Smooth muscle cell (in vitro differentiated cells): Measurements from ENCODE around the gene KCNJ5. TPM values are rescaled to one million over a fixed set of nuclear protein-coding genes. Genes with fewer than 3 reads are reported as not detected.

Experiments used
- DNase-seq: peaks from one replicate; lab custom pipeline; 2025; ENCODE audit not compliant: unreplicated experiment; lab: John Stamatoyannopoulos, UW
- H2AFZ ChIP-seq: fragments of 200-600 bp; sonication (generic); 2 replicates; pipeline ENCODE4 v1.6.0; 2016; ENCODE audit warnings: antibody characterized with exemption, low read depth, mild to moderate bottlenecking
- H3F3A ChIP-seq: fragments of 200-600 bp; sonication (generic); 2 replicates; pipeline ENCODE4 v1.6.0; 2017; ENCODE audit warnings: antibody characterized with exemption, low read depth
- H3K27ac ChIP-seq: fragments of 200-600 bp; sonication (generic); 2 replicates; pipeline ENCODE4 v1.5.1; 2016; ENCODE audit warnings: low read depth, mild to moderate bottlenecking
- H3K27me3 ChIP-seq: fragments of 200-600 bp; sonication (generic); 2 replicates; pipeline ENCODE4 v1.6.1; 2016; ENCODE audit warnings: low read depth, mild to moderate bottlenecking
- H3K36me3 ChIP-seq: fragments of 200-600 bp; sonication (generic); 2 replicates; pipeline ENCODE4 v1.5.1; 2016; ENCODE audit warnings: low read depth
- H3K4me1 ChIP-seq: fragments of 200-600 bp; sonication (generic); 2 replicates; pipeline ENCODE4 v1.5.1; 2016; ENCODE audit warnings: low read depth
- H3K4me2 ChIP-seq: fragments of 200-600 bp; sonication (generic); 2 replicates; pipeline ENCODE4 v1.6.0; 2016; ENCODE audit warnings: mild to moderate bottlenecking
- H3K4me3 ChIP-seq: fragments of 200-600 bp; sonication (generic); 2 replicates; pipeline ENCODE4 v1.5.1; 2016; ENCODE audit warnings: mild to moderate bottlenecking
- H3K79me2 ChIP-seq: fragments of 200-600 bp; sonication (generic); 2 replicates; pipeline ENCODE4 v1.6.0; 2016; ENCODE audit warnings: low read depth, mild to moderate bottlenecking
- H3K9ac ChIP-seq: fragments of 200-600 bp; sonication (generic); 2 replicates; pipeline ENCODE4 v1.6.0; 2016; ENCODE audit warnings: low read depth
- H3K9me3 ChIP-seq: fragments of 200-600 bp; sonication (generic); replicated peaks from 2 replicates; pipeline ENCODE4 v1.5.1; 2016; ENCODE audit warnings: low read depth
- H4K20me1 ChIP-seq: fragments of 200-600 bp; sonication (generic); 2 replicates; pipeline ENCODE4 v1.6.0; 2016; ENCODE audit warnings: low read depth
- CTCF ChIP-seq: fragments of 200-600 bp; sonication (generic); IDR thresholded peaks from 2 replicates; pipeline ENCODE4 v1.5.1; 2017; ENCODE audit warnings: borderline replicate concordance, mild to moderate bottlenecking, antibody characterized with exemption; ENCODE audit not compliant: insufficient read depth, poor library complexity, severe bottlenecking
- WGBS: methylation state at CpG from one replicate; pipeline ENCODE4 v1.1.7; 2016; ENCODE audit warnings: low lambda C conversion rate; 5-methylcytosine and 5-hydroxymethylcytosine counted together
- polyA plus RNA-seq: library from polyadenylated mRNA; unstranded; fragments of >200 nt; fragmentation: Nextera tagmentation; extraction: Ambion mirVana; gene quantifications from 2 replicates; pipeline ENCODE4 v1.2.1, GENCODE V29; 2016
- total RNA-seq: library from RNA; depleted of rRNA; stranded (reverse); fragments of >200 nt; gene quantifications from 2 replicates; pipeline ENCODE4 v1.2.3, GENCODE V29; 2014

The KCNJ5 gene
- total and polyA plus RNA-seq, 2 experiments from 2014 or later, result 0.11 TPM; not detected in 1

DNA sequence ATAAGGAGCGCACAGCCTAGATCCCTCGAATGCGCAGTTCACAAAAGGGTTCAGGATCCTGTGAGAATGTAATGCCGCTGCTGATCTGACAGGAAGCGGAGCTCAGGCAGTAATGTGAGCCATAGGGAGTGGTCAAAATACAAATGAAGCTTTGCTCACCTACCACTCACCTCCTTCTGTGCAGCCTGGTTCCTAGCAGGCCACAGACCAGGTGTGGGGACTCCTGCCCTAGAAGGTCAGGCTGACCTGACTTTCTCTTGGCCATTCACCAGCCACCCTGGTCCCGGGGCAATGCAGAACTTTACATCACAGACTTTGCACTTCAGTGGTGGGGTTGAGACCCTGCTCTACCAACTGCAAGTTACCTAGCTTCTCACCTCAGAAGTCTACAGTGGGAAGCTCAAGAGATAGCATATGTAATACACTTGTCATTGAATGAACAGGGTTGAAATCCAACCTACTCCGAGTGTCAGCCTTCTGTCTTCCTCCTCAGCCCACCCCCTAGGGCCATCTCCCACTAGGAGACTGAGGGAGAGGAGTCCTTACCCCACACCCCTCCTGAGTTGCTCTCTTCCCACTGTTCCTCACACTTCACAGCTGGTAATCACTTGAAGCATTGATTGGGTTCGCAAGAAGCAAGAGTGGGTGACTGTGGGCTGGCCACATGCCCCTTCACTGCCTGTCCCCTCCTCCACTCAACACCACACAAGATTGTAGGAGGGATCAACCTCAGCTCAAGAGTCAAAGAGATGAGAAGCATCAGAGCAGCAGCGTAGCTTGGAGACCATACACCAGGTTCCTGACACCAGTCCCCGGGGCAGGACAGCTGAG lies 22.1 kb upstream of the KCNJ5 start:
- no peak overlapping the region for H2AFZ ChIP-seq
- H3F3A ChIP-seq, result no peaks in the 10 kb centered on the region
- no peaks in the 10 kb centered on the region for H3K79me2 ChIP-seq
- no peaks in the 10 kb centered on the region for H3K4me1 ChIP-seq
- no peaks in the 10 kb centered on the region for H4K20me1 ChIP-seq
- no peaks in the 10 kb centered on the region for H3K36me3 ChIP-seq
- no peak for TF ChIP-seq CTCF
- H3K9ac ChIP-seq, result no peak overlapping the region
- H3K4me3 ChIP-seq, result no peak overlapping the region
- no peaks in the 10 kb centered on the region for H3K9me3 ChIP-seq
- WGBS, result 97% methylated on average over 10 of the region's 10 CpGs
- DNase-seq, result no peak
- peaks cover 21% of the 10 kb centered on the region for H3K27me3 ChIP-seq
- no peak overlapping the region for H3K27ac ChIP-seq
- H3K4me2 ChIP-seq, result no peak overlapping the region

DNA sequence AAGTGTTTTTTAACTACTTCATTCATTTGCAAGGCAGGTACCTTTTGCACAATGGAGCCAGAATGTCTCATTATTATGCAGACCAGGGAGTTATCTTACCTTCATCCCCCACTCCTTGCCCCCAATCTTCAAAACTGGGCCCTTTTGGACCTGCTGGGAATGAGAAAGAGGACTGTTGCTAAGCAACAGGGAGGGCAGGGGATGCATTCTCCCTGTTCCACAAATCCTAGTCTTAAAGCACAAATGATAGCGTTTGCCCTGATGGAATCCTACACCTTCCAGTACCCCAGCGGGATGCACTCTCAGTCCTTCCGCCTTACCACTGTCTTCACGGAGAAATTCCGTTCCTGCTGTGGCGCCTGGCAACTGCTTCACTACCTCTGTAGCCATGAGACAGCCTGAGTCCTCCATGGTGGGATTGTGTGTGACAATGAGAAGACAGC lies 20.0 kb upstream of the KCNJ5 start:
- Histone ChIP-seq H3K4me1 (no peaks in the 10 kb centered on the region), H3K36me3 (no peaks in the 10 kb centered on the region), H3K79me2 (no peaks in the 10 kb centered on the region), H3K27ac (no peak overlapping the region), H3K9me3 (no peaks in the 10 kb centered on the region), H3F3A (no peaks in the 10 kb centered on the region), H3K4me3 (no peak overlapping the region), H3K27me3 (peaks cover 21% of the 10 kb centered on the region), H4K20me1 (no peaks in the 10 kb centered on the region), H2AFZ (no peak overlapping the region), H3K4me2 (no peak overlapping the region), H3K9ac (no peak overlapping the region)
- TF ChIP-seq CTCF, result no peak
- WGBS, result 28% methylated on average over 6 of the region's 6 CpGs
- DNase-seq, result no peak

DNA sequence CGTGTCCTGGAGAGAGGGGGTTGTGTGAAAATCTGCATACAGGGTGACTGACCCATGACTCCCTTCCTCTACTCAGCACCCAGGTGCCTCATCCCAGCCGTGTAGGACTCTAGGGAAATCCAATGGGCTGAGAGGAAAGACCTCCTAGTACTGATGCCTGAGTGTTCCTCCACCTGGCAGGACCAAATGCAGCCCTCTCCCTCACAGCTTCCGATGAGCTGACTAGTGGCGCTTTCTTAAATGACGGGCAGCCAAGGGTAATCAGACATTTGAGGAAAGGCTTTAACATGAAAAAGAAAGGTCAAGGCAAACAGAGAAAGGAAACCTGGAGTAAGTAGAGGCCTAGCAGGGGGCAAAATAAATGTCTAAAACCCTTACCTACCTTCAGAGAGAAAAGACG lies 19.1 kb upstream of the KCNJ5 start:
- TF ChIP-seq CTCF, result no peak
- Histone ChIP-seq H3K4me3 (no peak overlapping the region), H3K27me3 (peaks cover 21% of the 10 kb centered on the region), H4K20me1 (no peaks in the 10 kb centered on the region), H3K79me2 (no peaks in the 10 kb centered on the region), H3K36me3 (no peaks in the 10 kb centered on the region), H3K4me2 (no peak overlapping the region), H3K9ac (no peak overlapping the region), H3F3A (no peaks in the 10 kb centered on the region), H3K4me1 (no peaks in the 10 kb centered on the region), H3K9me3 (no peaks in the 10 kb centered on the region), H3K27ac (no peak overlapping the region), H2AFZ (no peak overlapping the region)
- no peak for DNase-seq
- 56% methylated on average over 6 of the region's 6 CpGs for WGBS

DNA sequence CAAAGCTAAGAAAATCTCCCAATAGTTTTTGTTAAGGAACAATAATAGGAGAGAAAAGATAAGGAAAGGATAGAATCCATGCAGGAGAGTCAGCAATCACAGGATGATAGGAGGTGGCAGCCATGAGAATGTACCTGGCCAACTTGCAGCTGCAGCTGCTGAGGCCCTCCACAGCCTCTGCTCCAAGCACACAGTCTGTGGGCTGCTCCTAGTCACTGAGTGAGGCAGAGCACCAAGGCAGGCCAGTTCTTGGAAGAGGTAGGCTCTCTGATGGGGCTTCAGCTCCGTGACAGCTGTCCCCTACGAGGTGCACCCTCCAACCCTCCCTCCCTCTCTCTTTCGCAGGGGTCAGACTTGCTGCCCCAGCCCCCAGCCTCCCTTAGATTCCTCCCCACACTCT lies 18.6 kb upstream of the KCNJ5 start:
- H2AFZ ChIP-seq, result no peak overlapping the region
- no peak for TF ChIP-seq CTCF
- H3K27me3 ChIP-seq, result peaks cover 21% of the 10 kb centered on the region
- H3K79me2 ChIP-seq, result no peaks in the 10 kb centered on the region
- no peaks in the 10 kb centered on the region for H3K9me3 ChIP-seq
- H3K4me1 ChIP-seq, result no peaks in the 10 kb centered on the region
- H3K27ac ChIP-seq, result no peak overlapping the region
- no peak for DNase-seq
- H4K20me1 ChIP-seq, result no peaks in the 10 kb centered on the region
- no peak overlapping the region for H3K4me2 ChIP-seq
- H3K36me3 ChIP-seq, result no peaks in the 10 kb centered on the region
- no peak overlapping the region for H3K4me3 ChIP-seq
- 55% methylated on average over 3 of the region's 3 CpGs for WGBS
- no peak overlapping the region for H3K9ac ChIP-seq
- H3F3A ChIP-seq, result no peaks in the 10 kb centered on the region
